ENCODE results near the gene PRKAR2B. TPM values are rescaled to one million over a fixed set of nuclear protein-coding genes. Genes with fewer than 3 reads are reported as not detected.

Gene PRKAR2B
- total and polyA plus RNA-seq, 2 experiments from 2014 or later, result 48.8 to 50.6 TPM

DNA sequence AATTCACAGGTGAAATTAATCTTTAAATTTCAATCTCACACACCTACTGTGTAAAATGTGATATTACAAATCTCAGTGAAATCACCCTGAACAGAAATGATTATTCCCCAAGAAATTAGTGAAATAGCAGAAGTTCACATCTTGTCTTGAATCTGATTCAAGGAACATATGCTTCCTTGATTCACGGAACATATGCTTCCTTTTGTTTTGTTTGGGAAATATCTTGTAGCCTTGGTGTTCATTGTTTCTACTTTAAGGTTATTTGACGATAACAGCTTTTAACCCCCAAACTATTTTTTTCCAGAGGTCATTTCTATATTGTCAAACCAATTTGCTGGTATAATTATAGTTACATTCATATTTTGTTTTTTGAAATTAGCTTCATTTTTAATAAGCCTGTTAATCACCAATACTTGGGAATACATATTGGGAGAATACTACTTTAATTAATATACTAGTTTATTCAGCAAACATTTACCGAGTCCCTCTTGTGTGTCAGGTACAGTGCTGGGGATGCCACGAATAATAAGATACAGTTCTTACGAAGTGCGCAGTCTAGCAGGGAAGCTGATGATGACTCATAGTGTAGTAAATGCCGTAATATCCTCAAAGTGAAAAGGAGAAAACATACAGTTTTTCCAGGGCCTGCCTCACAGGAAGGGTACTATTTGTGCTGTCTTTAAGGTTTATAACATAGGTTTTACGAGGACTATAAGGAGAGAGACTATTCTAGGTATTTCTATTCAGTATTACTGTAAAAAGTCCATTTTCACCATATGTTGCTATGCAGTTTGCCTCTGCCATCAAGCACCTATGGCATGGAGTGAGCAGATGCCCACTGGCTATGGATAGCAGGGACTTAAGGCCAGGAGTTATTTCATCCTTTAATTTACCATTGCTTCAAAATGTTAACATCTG lies 32.5 kb downstream of the PRKAR2B start:
- H3K4me2 ChIP-seq, result no peak overlapping the region
- H3K36me3 Mint-ChIP-seq (ENCODE audit: low read depth), result no peaks in the 10 kb centered on the region
- peaks cover 12% of the 10 kb centered on the region; the same call in 1 of the 2 replicates for H3K79me2 ChIP-seq (replicated peaks; ENCODE audit: insufficient read depth)
- no peak overlapping the region for H3K27ac Mint-ChIP-seq
- H3K27ac ChIP-seq (ENCODE audit: low read depth), result no peak overlapping the region
- no peak for TF ChIP-seq POLR2AphosphoS5 (IDR thresholded peaks at IDR 0.05; ENCODE audit: low read depth)
- TF ChIP-seq, protein P1, sequence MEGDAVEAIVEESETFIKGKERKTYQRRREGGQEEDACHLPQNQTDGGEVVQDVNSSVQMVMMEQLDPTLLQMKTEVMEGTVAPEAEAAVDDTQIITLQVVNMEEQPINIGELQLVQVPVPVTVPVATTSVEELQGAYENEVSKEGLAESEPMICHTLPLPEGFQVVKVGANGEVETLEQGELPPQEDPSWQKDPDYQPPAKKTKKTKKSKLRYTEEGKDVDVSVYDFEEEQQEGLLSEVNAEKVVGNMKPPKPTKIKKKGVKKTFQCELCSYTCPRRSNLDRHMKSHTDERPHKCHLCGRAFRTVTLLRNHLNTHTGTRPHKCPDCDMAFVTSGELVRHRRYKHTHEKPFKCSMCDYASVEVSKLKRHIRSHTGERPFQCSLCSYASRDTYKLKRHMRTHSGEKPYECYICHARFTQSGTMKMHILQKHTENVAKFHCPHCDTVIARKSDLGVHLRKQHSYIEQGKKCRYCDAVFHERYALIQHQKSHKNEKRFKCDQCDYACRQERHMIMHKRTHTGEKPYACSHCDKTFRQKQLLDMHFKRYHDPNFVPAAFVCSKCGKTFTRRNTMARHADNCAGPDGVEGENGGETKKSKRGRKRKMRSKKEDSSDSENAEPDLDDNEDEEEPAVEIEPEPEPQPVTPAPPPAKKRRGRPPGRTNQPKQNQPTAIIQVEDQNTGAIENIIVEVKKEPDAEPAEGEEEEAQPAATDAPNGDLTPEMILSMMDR (conservative IDR thresholded peaks at IDR 0.05; ENCODE audit: low read depth in 2 of 2), result no peak
- no peak for TF ChIP-seq EZH2phosphoT487 (IDR thresholded peaks at IDR 0.05; ENCODE audit: unreplicated experiment)
- TF ChIP-seq, protein P2, sequence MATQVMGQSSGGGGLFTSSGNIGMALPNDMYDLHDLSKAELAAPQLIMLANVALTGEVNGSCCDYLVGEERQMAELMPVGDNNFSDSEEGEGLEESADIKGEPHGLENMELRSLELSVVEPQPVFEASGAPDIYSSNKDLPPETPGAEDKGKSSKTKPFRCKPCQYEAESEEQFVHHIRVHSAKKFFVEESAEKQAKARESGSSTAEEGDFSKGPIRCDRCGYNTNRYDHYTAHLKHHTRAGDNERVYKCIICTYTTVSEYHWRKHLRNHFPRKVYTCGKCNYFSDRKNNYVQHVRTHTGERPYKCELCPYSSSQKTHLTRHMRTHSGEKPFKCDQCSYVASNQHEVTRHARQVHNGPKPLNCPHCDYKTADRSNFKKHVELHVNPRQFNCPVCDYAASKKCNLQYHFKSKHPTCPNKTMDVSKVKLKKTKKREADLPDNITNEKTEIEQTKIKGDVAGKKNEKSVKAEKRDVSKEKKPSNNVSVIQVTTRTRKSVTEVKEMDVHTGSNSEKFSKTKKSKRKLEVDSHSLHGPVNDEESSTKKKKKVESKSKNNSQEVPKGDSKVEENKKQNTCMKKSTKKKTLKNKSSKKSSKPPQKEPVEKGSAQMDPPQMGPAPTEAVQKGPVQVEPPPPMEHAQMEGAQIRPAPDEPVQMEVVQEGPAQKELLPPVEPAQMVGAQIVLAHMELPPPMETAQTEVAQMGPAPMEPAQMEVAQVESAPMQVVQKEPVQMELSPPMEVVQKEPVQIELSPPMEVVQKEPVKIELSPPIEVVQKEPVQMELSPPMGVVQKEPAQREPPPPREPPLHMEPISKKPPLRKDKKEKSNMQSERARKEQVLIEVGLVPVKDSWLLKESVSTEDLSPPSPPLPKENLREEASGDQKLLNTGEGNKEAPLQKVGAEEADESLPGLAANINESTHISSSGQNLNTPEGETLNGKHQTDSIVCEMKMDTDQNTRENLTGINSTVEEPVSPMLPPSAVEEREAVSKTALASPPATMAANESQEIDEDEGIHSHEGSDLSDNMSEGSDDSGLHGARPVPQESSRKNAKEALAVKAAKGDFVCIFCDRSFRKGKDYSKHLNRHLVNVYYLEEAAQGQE (IDR thresholded peaks at IDR 0.05; ENCODE audit: unreplicated experiment), result no peak
- no peak for TF ChIP-seq CREB1 (CRISPR knock-in tag; IDR thresholded peaks at IDR 0.05; ENCODE audit: low read depth)
- TF ChIP-seq EZH2 (IDR thresholded peaks at IDR 0.05; ENCODE audit: low read depth, unreplicated experiment), result no peak
- no peak for TF ChIP-seq STAT1 (IDR thresholded peaks at IDR 0.05; ENCODE audit: unreplicated experiment)
- no peak for TF ChIP-seq NANOG (IDR thresholded peaks at IDR 0.05; ENCODE audit: borderline replicate concordance)
- TF ChIP-seq, protein P3, sequence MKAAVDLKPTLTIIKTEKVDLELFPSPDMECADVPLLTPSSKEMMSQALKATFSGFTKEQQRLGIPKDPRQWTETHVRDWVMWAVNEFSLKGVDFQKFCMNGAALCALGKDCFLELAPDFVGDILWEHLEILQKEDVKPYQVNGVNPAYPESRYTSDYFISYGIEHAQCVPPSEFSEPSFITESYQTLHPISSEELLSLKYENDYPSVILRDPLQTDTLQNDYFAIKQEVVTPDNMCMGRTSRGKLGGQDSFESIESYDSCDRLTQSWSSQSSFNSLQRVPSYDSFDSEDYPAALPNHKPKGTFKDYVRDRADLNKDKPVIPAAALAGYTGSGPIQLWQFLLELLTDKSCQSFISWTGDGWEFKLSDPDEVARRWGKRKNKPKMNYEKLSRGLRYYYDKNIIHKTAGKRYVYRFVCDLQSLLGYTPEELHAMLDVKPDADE (IDR thresholded peaks at IDR 0.05), result no peak
- TF ChIP-seq, protein P4, sequence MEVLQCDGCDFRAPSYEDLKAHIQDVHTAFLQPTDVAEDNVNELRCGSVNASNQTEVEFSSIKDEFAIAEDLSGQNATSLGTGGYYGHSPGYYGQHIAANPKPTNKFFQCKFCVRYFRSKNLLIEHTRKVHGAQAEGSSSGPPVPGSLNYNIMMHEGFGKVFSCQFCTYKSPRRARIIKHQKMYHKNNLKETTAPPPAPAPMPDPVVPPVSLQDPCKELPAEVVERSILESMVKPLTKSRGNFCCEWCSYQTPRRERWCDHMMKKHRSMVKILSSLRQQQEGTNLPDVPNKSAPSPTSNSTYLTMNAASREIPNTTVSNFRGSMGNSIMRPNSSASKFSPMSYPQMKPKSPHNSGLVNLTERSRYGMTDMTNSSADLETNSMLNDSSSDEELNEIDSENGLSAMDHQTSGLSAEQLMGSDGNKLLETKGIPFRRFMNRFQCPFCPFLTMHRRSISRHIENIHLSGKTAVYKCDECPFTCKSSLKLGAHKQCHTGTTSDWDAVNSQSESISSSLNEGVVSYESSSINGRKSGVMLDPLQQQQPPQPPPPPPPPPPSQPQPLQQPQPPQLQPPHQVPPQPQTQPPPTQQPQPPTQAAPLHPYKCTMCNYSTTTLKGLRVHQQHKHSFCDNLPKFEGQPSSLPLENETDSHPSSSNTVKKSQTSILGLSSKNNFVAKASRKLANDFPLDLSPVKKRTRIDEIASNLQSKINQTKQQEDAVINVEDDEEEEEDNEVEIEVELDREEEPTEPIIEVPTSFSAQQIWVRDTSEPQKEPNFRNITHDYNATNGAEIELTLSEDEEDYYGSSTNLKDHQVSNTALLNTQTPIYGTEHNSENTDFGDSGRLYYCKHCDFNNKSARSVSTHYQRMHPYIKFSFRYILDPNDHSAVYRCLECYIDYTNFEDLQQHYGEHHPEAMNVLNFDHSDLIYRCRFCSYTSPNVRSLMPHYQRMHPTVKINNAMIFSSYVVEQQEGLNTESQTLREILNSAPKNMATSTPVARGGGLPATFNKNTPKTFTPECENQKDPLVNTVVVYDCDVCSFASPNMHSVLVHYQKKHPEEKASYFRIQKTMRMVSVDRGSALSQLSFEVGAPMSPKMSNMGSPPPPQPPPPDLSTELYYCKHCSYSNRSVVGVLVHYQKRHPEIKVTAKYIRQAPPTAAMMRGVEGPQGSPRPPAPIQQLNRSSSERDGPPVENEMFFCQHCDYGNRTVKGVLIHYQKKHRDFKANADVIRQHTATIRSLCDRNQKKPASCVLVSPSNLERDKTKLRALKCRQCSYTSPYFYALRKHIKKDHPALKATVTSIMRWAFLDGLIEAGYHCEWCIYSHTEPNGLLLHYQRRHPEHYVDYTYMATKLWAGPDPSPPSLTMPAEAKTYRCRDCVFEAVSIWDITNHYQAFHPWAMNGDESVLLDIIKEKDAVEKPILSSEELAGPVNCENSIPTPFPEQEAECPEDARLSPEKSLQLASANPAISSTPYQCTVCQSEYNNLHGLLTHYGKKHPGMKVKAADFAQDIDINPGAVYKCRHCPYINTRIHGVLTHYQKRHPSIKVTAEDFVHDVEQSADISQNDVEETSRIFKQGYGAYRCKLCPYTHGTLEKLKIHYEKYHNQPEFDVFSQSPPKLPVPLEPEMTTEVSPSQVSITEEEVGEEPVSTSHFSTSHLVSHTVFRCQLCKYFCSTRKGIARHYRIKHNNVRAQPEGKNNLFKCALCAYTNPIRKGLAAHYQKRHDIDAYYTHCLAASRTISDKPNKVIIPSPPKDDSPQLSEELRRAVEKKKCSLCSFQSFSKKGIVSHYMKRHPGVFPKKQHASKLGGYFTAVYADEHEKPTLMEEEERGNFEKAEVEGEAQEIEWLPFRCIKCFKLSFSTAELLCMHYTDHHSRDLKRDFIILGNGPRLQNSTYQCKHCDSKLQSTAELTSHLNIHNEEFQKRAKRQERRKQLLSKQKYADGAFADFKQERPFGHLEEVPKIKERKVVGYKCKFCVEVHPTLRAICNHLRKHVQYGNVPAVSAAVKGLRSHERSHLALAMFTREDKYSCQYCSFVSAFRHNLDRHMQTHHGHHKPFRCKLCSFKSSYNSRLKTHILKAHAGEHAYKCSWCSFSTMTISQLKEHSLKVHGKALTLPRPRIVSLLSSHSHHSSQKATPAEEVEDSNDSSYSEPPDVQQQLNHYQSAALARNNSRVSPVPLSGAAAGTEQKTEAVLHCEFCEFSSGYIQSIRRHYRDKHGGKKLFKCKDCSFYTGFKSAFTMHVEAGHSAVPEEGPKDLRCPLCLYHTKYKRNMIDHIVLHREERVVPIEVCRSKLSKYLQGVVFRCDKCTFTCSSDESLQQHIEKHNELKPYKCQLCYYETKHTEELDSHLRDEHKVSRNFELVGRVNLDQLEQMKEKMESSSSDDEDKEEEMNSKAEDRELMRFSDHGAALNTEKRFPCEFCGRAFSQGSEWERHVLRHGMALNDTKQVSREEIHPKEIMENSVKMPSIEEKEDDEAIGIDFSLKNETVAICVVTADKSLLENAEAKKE (CRISPR knock-in tag; IDR thresholded peaks at IDR 0.05), result no peak
- no peak for TF ChIP-seq ZNF114 (CRISPR knock-in tag; IDR thresholded peaks at IDR 0.05)
- TF ChIP-seq ZNF331 (CRISPR knock-in tag; IDR thresholded peaks at IDR 0.05; ENCODE audit: low read depth), result no peak
- TF ChIP-seq JUNB (IDR thresholded peaks at IDR 0.05; ENCODE audit: unreplicated experiment), result no peak
- no peak overlapping the region for H3K4me3 Mint-ChIP-seq
- no peaks in the 10 kb centered on the region for H3K4me1 ChIP-seq (ENCODE audit: insufficient read depth)
- no peaks in the 10 kb centered on the region for H3F3A ChIP-seq (replicated peaks; ENCODE audit: low read depth)
- H3K27me3 ChIP-seq (ENCODE audit: insufficient read depth), result no peaks in the 10 kb centered on the region
- H3K9me3 Mint-ChIP-seq, result no peaks in the 10 kb centered on the region
- H3K36me3 ChIP-seq (ENCODE audit: insufficient read depth), result no peaks in the 10 kb centered on the region
- H3K27me3 Mint-ChIP-seq (ENCODE audit: insufficient read depth, low read depth, poor library complexity), result no peaks in the 10 kb centered on the region
- peaks cover 9% of the 10 kb centered on the region; the same call in 2 of the 3 replicates for H3K4me1 Mint-ChIP-seq
- DNase-seq (ENCODE audit: low spot score) (no peak), ATAC-seq (no peak)
- no peak overlapping the region for H2AFZ ChIP-seq
- no peaks in the 10 kb centered on the region for H4K20me1 ChIP-seq (replicated peaks; ENCODE audit: insufficient read depth)
- H3K9me2 ChIP-seq (ENCODE audit: insufficient read depth), result no peaks in the 10 kb centered on the region
- no peak overlapping the region for H3K4me3 ChIP-seq

All from GM23338 (cell line).